ENCODE data around the gene AFAP1L2.

The AFAP1L2 gene

GRCh38 chr10:114252092-114252491 lies 152.2 kb downstream of the AFAP1L2 start:
- Histone ChIP-seq H3K79me2 (ENCODE audit: low read length) (no peaks in the 10 kb centered on the region), H3K4me1 (ENCODE audit: low read length) (no peaks in the 10 kb centered on the region), H3K9ac (ENCODE audit: low read length) (no peak overlapping the region), H2AFZ (ENCODE audit: low read length) (no peak overlapping the region), H3K9me2 (replicated peaks; ENCODE audit: insufficient read depth, low read length) (no peaks in the 10 kb centered on the region), H3F3A (ENCODE audit: insufficient read depth, low read length) (no peaks in the 10 kb centered on the region), H4K20me1 (ENCODE audit: insufficient read depth, low read length) (no peaks in the 10 kb centered on the region), H3K27ac (ENCODE audit: low read length) (no peak overlapping the region), H3K36me3 (replicated peaks; ENCODE audit: insufficient read depth, low read length) (no peaks in the 10 kb centered on the region), H3K4me3 (ENCODE audit: low read length) (no peak overlapping the region), H3K4me2 (ENCODE audit: low read depth, low read length) (no peak overlapping the region), H3K9me3 (replicated peaks; ENCODE audit: insufficient read depth, low read length) (no peaks in the 10 kb centered on the region), H3K27me3 (replicated peaks; ENCODE audit: insufficient read depth, low read length) (no peaks in the 10 kb centered on the region)
- DNase-seq: no peak
- TF ChIP-seq EZH2 (optimal IDR thresholded peaks at IDR 0.05; ENCODE audit: low read depth, low read length) (no peak), EZH2phosphoT487 (IDR thresholded peaks at IDR 0.05; ENCODE audit: low read length) (no peak), CTCF (IDR thresholded peaks at IDR 0.05; ENCODE audit: low read length) (no peak)

- Histone ChIP-seq H3K79me2 (ENCODE audit: low read length) (no peaks in the 10 kb centered on the region), H3K27me3 (replicated peaks; ENCODE audit: insufficient read depth, low read length) (no peaks in the 10 kb centered on the region), H3F3A (ENCODE audit: insufficient read depth, low read length) (no peaks in the 10 kb centered on the region), H3K4me3 (ENCODE audit: low read length) (no peak overlapping the region), H3K36me3 (replicated peaks; ENCODE audit: insufficient read depth, low read length) (no peaks in the 10 kb centered on the region), H3K4me1 (ENCODE audit: low read length) (no peaks in the 10 kb centered on the region), H3K9me3 (replicated peaks; ENCODE audit: insufficient read depth, low read length) (no peaks in the 10 kb centered on the region), H3K4me2 (ENCODE audit: low read depth, low read length) (no peak overlapping the region), H2AFZ (ENCODE audit: low read length) (no peak overlapping the region), H3K27ac (ENCODE audit: low read length) (no peak overlapping the region), H3K9ac (ENCODE audit: low read length) (no peak overlapping the region), H3K9me2 (replicated peaks; ENCODE audit: insufficient read depth, low read length) (no peaks in the 10 kb centered on the region), H4K20me1 (ENCODE audit: insufficient read depth, low read length) (no peaks in the 10 kb centered on the region)
- TF ChIP-seq EZH2 (optimal IDR thresholded peaks at IDR 0.05; ENCODE audit: low read depth, low read length): no peak
- TF ChIP-seq EZH2phosphoT487 (IDR thresholded peaks at IDR 0.05; ENCODE audit: low read length): no peak
- no peak for TF ChIP-seq CTCF (IDR thresholded peaks at IDR 0.05; ENCODE audit: low read length)
- DNase-seq: no peak
These were observed 153.6 kb downstream of the AFAP1L2 start for GRCh38 chr10:114250716-114251115.

- no peak overlapping the region for H2AFZ ChIP-seq (ENCODE audit: low read length)
- no peak overlapping the region for H3K27ac ChIP-seq (ENCODE audit: low read length)
- H3K9ac ChIP-seq (ENCODE audit: low read length): no peak overlapping the region
- no peaks in the 10 kb centered on the region for H3K9me2 ChIP-seq (replicated peaks; ENCODE audit: insufficient read depth, low read length)
- no peaks in the 10 kb centered on the region for H3K79me2 ChIP-seq (ENCODE audit: low read length)
- H3K4me2 ChIP-seq (ENCODE audit: low read depth, low read length): no peak overlapping the region
- no peaks in the 10 kb centered on the region for H3K27me3 ChIP-seq (replicated peaks; ENCODE audit: insufficient read depth, low read length)
- DNase-seq: no peak
- no peak overlapping the region for H3K4me3 ChIP-seq (ENCODE audit: low read length)
- no peak for TF ChIP-seq EZH2 (optimal IDR thresholded peaks at IDR 0.05; ENCODE audit: low read depth, low read length)
- no peak for TF ChIP-seq EZH2phosphoT487 (IDR thresholded peaks at IDR 0.05; ENCODE audit: low read length)
- TF ChIP-seq CTCF (IDR thresholded peaks at IDR 0.05; ENCODE audit: low read length): no peak
- H3K9me3 ChIP-seq (replicated peaks; ENCODE audit: insufficient read depth, low read length): no peaks in the 10 kb centered on the region
- H4K20me1 ChIP-seq (ENCODE audit: insufficient read depth, low read length): no peaks in the 10 kb centered on the region
- no peaks in the 10 kb centered on the region for H3F3A ChIP-seq (ENCODE audit: insufficient read depth, low read length)
- no peaks in the 10 kb centered on the region for H3K4me1 ChIP-seq (ENCODE audit: low read length)
- H3K36me3 ChIP-seq (replicated peaks; ENCODE audit: insufficient read depth, low read length): no peaks in the 10 kb centered on the region
These were observed 154.1 kb downstream of the AFAP1L2 start for GRCh38 chr10:114250236-114250635.
